H9 (cell line): Measurements from ENCODE around the gene HCFC1. TPM values are rescaled to one million over a fixed set of nuclear protein-coding genes. Genes with fewer than 3 reads are reported as not detected.

Source experiments
- DNase-seq: peaks from one replicate; pipeline ENCODE4 v3.0.0-alpha.2; 2017
- H2AFZ ChIP-seq: one replicate; pipeline ENCODE4 v1.6.1; 2013; ENCODE audit warnings: mild to moderate bottlenecking, low read length, control low read depth, moderate library complexity
- H2AK5ac ChIP-seq: 2 replicates; pipeline ENCODE4 v1.6.1; 2013; ENCODE audit warnings: low read length, control low read depth, mixed read lengths; ENCODE audit not compliant: insufficient read length
- H2BK120ac ChIP-seq: one replicate; pipeline ENCODE4 v1.6.1; 2013; ENCODE audit warnings: low read depth, mild to moderate bottlenecking, low read length, control low read depth, inconsistent platforms; ENCODE audit not compliant: poor library complexity, severe bottlenecking
- H2BK12ac ChIP-seq: 2 replicates; pipeline ENCODE4 v1.6.1; 2013; ENCODE audit warnings: low read length, control low read depth, mixed read lengths, low read depth; ENCODE audit not compliant: insufficient read length
- H2BK15ac ChIP-seq: 2 replicates; pipeline ENCODE4 v1.6.1; 2013; ENCODE audit warnings: low read depth, low read length, control low read depth
- H2BK20ac ChIP-seq: one replicate; pipeline ENCODE4 v1.6.1; 2013; ENCODE audit warnings: low read depth, mild to moderate bottlenecking, low read length, control low read depth, inconsistent platforms; ENCODE audit not compliant: poor library complexity, severe bottlenecking
- H2BK5ac ChIP-seq: 2 replicates; pipeline ENCODE4 v1.6.1; 2013; ENCODE audit warnings: low read length, control low read depth, mixed read lengths; ENCODE audit not compliant: insufficient read length
- H3K14ac ChIP-seq: 2 replicates; pipeline ENCODE4 v1.6.1; 2013; ENCODE audit warnings: low read length, control low read depth; ENCODE audit not compliant: insufficient read depth
- H3K18ac ChIP-seq: 2 replicates; pipeline ENCODE4 v1.6.1; 2013; ENCODE audit warnings: low read depth, mild to moderate bottlenecking, mixed read lengths, low read length, control low read depth; ENCODE audit not compliant: insufficient read length
- H3K23ac ChIP-seq: 2 replicates; pipeline ENCODE4 v1.6.1; 2013; ENCODE audit warnings: low read length, control low read depth, mixed read lengths, low read depth; ENCODE audit not compliant: insufficient read length
- H3K23me2 ChIP-seq: 2 replicates; pipeline ENCODE4 v1.6.1; 2013; ENCODE audit warnings: low read depth, mild to moderate bottlenecking, mixed read lengths, low read length, control low read depth; ENCODE audit not compliant: insufficient read length, poor library complexity, severe bottlenecking
- H3K27ac ChIP-seq: 2 replicates; pipeline ENCODE4 v1.5.1; 2013; ENCODE audit warnings: low read length, control low read depth, mixed read lengths, low read depth; ENCODE audit not compliant: insufficient read length
- H3K27me3 ChIP-seq: 2 replicates; pipeline ENCODE4 v1.6.1; 2013; ENCODE audit warnings: low read length, control low read depth, inconsistent platforms; ENCODE audit not compliant: insufficient read depth
- H3K4ac ChIP-seq: 2 replicates; pipeline ENCODE4 v1.6.1; 2013; ENCODE audit warnings: low read depth, mild to moderate bottlenecking, control low read depth, inconsistent platforms, low read length, moderate library complexity
- H3K4me1 ChIP-seq: 2 replicates; pipeline ENCODE4 v1.6.1; 2013; ENCODE audit warnings: low read length, control low read depth, inconsistent platforms; ENCODE audit not compliant: insufficient read depth
- H3K4me2 ChIP-seq: 2 replicates; pipeline ENCODE4 v1.6.1; 2013; ENCODE audit warnings: low read length, control low read depth, mixed read lengths; ENCODE audit not compliant: insufficient read length, insufficient read depth
- H3K56ac ChIP-seq: 2 replicates; pipeline ENCODE4 v1.6.1; 2013; ENCODE audit warnings: low read depth, mild to moderate bottlenecking, mixed read lengths, low read length, control low read depth; ENCODE audit not compliant: insufficient read length
- H3K79me1 ChIP-seq: 2 replicates; pipeline ENCODE4 v1.6.1; 2013; ENCODE audit warnings: low read depth, mild to moderate bottlenecking, moderate library complexity, low read length, control low read depth, inconsistent platforms; ENCODE audit not compliant: insufficient read depth, poor library complexity, severe bottlenecking
- H3K79me2 ChIP-seq: 2 replicates; pipeline ENCODE4 v1.6.1; 2013; ENCODE audit warnings: low read length, control low read depth, inconsistent platforms; ENCODE audit not compliant: insufficient read depth
- H3K9ac ChIP-seq: 2 replicates; pipeline ENCODE4 v1.6.1; 2013; ENCODE audit warnings: low read length, control low read depth, mixed read lengths; ENCODE audit not compliant: insufficient read length; ENCODE audit errors: extremely low read depth
- H3K9me3 ChIP-seq: one replicate; pipeline ENCODE4 v1.6.1; 2013; ENCODE audit warnings: low read depth, low read length, inconsistent platforms; ENCODE audit not compliant: control insufficient read depth
- H3T11ph ChIP-seq: one replicate; pipeline ENCODE4 v1.6.1; 2013; ENCODE audit warnings: mild to moderate bottlenecking, low read length, control low read depth, inconsistent platforms
- H4K20me1 ChIP-seq: one replicate; pipeline ENCODE4 v1.6.1; 2013; ENCODE audit not compliant: control insufficient read depth, insufficient read length, insufficient read depth
- H4K5ac ChIP-seq: 2 replicates; pipeline ENCODE4 v1.6.1; 2013; ENCODE audit warnings: low read depth, mild to moderate bottlenecking, mixed read lengths, low read length, control low read depth; ENCODE audit not compliant: insufficient read length
- H4K8ac ChIP-seq: replicated peaks from 2 replicates; pipeline ENCODE4 v1.6.1; 2013; ENCODE audit warnings: low read length, control low read depth, mixed read lengths, low read depth; ENCODE audit not compliant: insufficient read length
- H4K91ac ChIP-seq: 2 replicates; pipeline ENCODE4 v1.6.1; 2013; ENCODE audit warnings: low read depth, mild to moderate bottlenecking, moderate library complexity, mixed read lengths, low read length, control low read depth; ENCODE audit not compliant: insufficient read length
- H3K27ac Mint-ChIP-seq, 3 experiments: 2 replicates in 2 of 3; 3 replicates in 1 of 3; pipeline ENCODE4 v1.8.0; 2020 to 2021; ENCODE audit warnings: mixed read lengths in 3 of 3, mild to moderate bottlenecking in 1 of 3, moderate library complexity in 1 of 3
- H3K27me3 Mint-ChIP-seq: 2 replicates; pipeline ENCODE4 v1.8.0; 2021; ENCODE audit warnings: low read depth, mild to moderate bottlenecking, moderate library complexity, mixed read lengths
- H3K36me3 Mint-ChIP-seq, 3 experiments: 2 replicates in 2 of 3; 3 replicates in 1 of 3; pipeline ENCODE4 v1.8.0; 2020 to 2021; ENCODE audit warnings: low read depth in 3 of 3, mixed read lengths in 3 of 3; ENCODE audit not compliant: insufficient read depth in 1 of 3
- H3K4me1 Mint-ChIP-seq, 2 experiments: 2 replicates each; pipeline ENCODE4 v1.8.0; 2020; ENCODE audit warnings: mixed read lengths in 2 of 2
- H3K4me3 Mint-ChIP-seq, 2 experiments: 2 replicates in 1 of 2; 3 replicates in 1 of 2; pipeline ENCODE4 v1.8.0; 2020 to 2021; ENCODE audit warnings: mild to moderate bottlenecking in 2 of 2, mixed read lengths in 2 of 2, moderate library complexity in 1 of 2
- H3K9me3 Mint-ChIP-seq, 2 experiments: 2 replicates in 1 of 2; 3 replicates in 1 of 2; pipeline ENCODE4 v1.8.0; 2020; ENCODE audit warnings: mild to moderate bottlenecking in 2 of 2, mixed read lengths in 2 of 2, moderate library complexity in 1 of 2
- WGBS: extraction: QIAGEN DNeasy Blood & Tissue Kit; methylation state at CpG from one replicate; pipeline ENCODE4 v1.1.7; 2013; ENCODE audit warnings: missing lambda C conversion rate, low lambda C conversion rate, mixed read lengths; ENCODE audit not compliant: insufficient read length; ENCODE audit errors: extremely low coverage; 5-methylcytosine and 5-hydroxymethylcytosine counted together
- total RNA-seq: library from RNA; stranded (reverse); gene quantifications from 2 replicates; pipeline ENCODE4 v1.2.1, GENCODE V29; 2021
- TF ChIP-seq, protein P1 (sequence below): fragments of 200-600 bp; sonication (generic); conservative IDR thresholded peaks from 3 replicates; pipeline ENCODE4 v1.8.0; 2021; ENCODE audit warnings: antibody characterized with exemption, mild to moderate bottlenecking

HCFC1 gene
- total RNA-seq, 1 experiment from 2014 or later = 144 TPM

DNA sequence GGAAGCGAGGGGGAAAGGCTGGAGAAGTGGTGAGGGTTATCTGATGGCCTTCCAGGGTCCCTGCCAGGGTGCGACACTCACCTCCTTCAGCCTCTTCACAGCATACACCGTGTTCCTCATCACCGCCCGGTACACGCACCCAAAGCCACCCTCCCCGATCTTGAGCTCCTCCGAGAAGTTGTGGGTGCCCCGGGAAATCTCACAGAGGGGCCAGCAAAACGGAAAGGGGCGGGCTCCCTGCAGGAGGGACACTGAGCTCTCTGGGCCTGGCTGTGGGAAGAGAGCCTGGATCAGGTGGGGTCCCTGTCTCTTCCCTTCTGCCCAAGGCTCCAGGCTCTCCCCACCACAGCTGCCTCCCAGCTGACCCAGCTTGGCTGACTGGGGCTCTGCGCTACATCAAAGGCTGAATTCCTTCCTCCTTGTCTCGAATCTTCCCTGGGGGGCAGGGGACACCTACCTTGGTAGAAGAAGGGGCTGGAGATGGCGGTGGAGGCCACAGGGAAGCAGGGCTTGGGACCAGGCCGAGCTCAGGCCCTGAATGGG lies 47.0 kb upstream of the HCFC1 start:
- Histone ChIP-seq H3K23ac (no peak overlapping the region), H3T11ph (no peak overlapping the region), H3K56ac (no peak overlapping the region), H4K91ac (no peak overlapping the region), H2AK5ac (no peak overlapping the region), H2AFZ (no peak overlapping the region), H3K9ac (no peak overlapping the region), H2BK5ac (no peak overlapping the region), H2BK20ac (no peak overlapping the region), H3K18ac (no peak overlapping the region), H3K79me2 (no peaks in the 10 kb centered on the region), H3K27me3 (no peaks in the 10 kb centered on the region), H3K14ac (no peak overlapping the region; the same call in 1 of the 2 replicates), H3K27ac (no peak overlapping the region), H3K23me2 (peaks cover 9% of the 10 kb centered on the region), H3K9me3 (no peaks in the 10 kb centered on the region), H2BK12ac (no peak overlapping the region), H3K4me2 (no peak overlapping the region), H3K4me1 (no peaks in the 10 kb centered on the region), H3K4ac (no peak overlapping the region), H2BK15ac (no peak overlapping the region), H4K20me1 (peaks cover 5% of the 10 kb centered on the region), H4K8ac (no peak overlapping the region), H2BK120ac (no peak overlapping the region), H3K79me1 (no peaks in the 10 kb centered on the region), H4K5ac (no peak overlapping the region)
- TF ChIP-seq, protein P1, sequence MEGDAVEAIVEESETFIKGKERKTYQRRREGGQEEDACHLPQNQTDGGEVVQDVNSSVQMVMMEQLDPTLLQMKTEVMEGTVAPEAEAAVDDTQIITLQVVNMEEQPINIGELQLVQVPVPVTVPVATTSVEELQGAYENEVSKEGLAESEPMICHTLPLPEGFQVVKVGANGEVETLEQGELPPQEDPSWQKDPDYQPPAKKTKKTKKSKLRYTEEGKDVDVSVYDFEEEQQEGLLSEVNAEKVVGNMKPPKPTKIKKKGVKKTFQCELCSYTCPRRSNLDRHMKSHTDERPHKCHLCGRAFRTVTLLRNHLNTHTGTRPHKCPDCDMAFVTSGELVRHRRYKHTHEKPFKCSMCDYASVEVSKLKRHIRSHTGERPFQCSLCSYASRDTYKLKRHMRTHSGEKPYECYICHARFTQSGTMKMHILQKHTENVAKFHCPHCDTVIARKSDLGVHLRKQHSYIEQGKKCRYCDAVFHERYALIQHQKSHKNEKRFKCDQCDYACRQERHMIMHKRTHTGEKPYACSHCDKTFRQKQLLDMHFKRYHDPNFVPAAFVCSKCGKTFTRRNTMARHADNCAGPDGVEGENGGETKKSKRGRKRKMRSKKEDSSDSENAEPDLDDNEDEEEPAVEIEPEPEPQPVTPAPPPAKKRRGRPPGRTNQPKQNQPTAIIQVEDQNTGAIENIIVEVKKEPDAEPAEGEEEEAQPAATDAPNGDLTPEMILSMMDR = no peak
- peak overlapping the region; percentile 66 to 70 for H3K4me3 Mint-ChIP-seq
- H3K27me3 Mint-ChIP-seq = no peaks in the 10 kb centered on the region
- DNase-seq = no peak
- H3K9me3 Mint-ChIP-seq = peaks cover 46 to 68% of the 10 kb centered on the region in 2 experiments
- peaks cover 18 to 34% of the 10 kb centered on the region in 2 experiments for H3K4me1 Mint-ChIP-seq
- H3K36me3 Mint-ChIP-seq = peaks cover 5 to 43% (median 10%) of the 10 kb centered on the region in 3 experiments; a peak in 6 of 7 replicates
- WGBS = no CpG with 5 or more reads among the region's 15 CpGs
- no peak overlapping the region; a peak in 1 of 7 replicates for H3K27ac Mint-ChIP-seq
